Measurements from ENCODE around the gene NEB.
"Not testable (repeated sequence)": the region's sequence is repeated elsewhere in the genome, so short reads cannot be mapped to it uniquely, and the experiment has no call there.

Gene NEB

GRCh38 chr2:151760139-151760650, 25.9 kb upstream of the NEB start:
- DNase-seq = no peak

- no peak for DNase-seq
These were observed 24.5 kb upstream of the NEB start for GRCh38 chr2:151758744-151759143.

- DNase-seq = no peak
These were observed 23.6 kb upstream of the NEB start for GRCh38 chr2:151757861-151758260.

GRCh38 chr2:151756820-151757219, 22.5 kb upstream of the NEB start:
- DNase-seq = no peak

DNA sequence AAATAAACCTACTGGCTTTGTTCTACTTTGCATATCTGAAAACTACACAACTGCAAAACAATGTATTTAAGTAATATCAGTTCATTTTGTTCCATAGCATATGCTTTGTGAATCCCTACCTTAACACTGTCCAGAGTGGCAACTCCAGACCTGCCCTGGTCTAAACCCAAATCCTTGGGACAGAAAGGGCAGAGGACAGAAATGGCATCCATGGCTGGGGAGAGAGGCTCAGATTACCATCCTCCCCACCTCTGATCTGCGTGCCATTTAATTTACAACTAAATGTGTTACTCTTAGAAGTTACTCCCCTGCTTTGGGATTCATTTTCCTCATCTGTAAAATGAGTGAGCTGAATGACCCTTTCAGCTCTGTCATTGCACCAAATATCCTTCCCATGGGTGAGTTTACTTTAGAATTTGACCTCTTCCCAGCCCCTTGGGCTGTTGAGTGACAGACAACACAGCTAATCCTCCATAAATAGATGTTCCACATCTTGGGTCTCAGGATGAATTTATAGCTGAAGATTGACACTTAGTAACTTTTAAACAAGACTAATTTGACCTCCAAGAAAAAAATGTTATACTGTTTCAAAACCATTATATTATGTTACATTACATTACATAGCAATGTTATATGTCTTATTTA, 20.1 kb upstream of the NEB start:
- no peak for DNase-seq

DNA sequence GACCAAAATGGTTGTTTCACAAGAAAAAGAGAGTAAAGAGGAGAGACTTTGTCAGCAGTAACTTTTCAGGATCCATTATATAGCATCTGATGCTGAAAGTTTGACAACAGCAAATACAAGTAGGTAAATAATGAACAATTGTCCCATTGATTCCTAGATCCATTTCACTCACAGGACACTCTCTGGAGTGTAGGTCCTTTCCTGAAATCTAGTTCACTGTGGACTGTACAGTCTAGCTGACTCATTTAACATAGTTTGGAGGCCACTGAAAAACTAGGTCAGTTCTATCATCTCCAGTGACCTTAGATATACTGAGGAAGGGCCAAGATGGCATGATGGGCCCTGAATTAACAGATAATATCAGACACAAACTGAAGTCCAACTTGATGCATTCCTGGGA, 19.3 kb upstream of the NEB start:
- DNase-seq = no peak

- DNase-seq = not testable (repeated sequence)
These were observed 11.0 kb upstream of the NEB start for GRCh38 chr2:151745261-151745660.

DNA sequence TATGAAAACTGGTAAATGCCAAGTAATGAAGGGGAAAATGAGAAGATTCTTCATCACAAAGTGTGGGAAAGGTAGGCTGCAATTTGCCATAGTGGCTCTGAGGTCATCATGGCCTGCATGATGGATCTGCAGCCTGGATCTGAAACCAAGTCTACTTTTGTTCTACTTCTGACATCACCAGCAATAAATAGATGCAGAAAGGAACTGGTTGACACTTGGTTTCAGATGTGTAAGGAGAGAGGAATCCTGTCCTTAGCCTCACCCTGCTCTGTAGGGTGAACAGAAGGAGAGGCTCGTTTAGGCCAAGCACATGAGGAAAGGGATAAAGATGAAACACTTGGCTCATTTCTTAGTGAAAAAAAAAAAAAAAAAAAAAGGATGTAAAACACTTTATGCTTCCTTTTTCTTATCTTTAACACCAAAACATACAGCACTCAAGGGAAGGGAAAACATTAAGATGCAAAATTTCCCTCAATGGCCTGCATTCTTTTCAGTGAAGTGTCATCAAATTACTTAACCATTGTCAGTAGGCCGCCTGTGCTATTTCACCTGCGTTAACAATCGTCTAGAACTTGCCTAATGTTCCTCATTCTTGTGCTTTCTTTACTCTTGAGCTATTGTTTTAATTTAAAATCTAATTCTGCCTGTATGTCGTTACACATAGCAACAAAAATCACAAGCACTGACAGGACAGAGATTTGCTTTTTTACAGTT, 3.9 kb downstream of the NEB start:
- DNase-seq = no peak

GRCh38 chr2:151729837-151730236, 4.4 kb downstream of the NEB start:
- DNase-seq = no peak

DNA sequence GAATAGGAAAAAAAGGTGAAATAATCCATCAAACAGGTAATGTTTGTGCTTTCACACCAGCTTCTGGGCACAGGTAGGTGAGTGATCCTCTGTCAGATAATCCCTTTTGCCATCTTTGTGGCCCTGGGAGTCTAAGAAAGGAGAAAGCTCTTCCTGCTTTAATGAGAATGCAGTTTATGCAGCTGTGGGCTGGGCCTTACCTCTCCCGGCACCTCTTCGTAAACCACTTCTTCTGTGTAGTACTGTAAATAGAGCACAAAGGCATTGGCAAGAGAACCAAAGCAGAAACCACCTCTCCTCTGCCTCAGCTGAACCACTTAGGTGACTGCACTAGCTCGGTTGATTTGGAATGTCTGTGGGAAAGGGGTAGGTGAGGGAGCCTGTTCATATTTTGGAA, 4.9 kb downstream of the NEB start:
- DNase-seq = no peak

DNA sequence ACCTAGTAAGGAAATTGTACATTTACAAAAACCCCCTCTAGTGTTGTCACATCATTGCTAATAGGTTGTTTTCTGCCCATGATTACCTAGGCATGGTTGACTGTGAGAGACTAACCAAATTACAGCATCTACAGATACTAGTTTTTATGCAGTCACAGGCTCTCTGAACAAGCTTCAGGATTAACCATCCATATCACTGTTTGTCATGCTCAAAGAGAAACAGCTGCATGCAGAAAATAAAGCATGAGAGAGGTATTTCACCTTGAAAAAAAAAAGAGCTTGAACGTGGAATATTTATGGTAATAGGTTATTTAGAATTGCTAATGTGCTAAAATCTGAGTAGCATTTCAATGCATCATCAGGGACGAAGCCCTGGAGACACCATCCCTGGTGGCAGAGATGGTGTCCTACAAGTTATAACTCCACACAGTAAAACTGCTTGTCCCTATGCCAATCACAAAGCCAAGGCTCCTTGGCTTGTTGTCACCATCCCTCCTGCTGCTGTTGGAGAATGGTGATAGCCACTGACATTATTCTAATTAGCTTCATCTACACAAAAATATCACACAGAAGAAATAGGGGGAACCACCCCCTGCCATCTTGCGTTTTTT, 5.4 kb downstream of the NEB start:
- DNase-seq = no peak

DNA sequence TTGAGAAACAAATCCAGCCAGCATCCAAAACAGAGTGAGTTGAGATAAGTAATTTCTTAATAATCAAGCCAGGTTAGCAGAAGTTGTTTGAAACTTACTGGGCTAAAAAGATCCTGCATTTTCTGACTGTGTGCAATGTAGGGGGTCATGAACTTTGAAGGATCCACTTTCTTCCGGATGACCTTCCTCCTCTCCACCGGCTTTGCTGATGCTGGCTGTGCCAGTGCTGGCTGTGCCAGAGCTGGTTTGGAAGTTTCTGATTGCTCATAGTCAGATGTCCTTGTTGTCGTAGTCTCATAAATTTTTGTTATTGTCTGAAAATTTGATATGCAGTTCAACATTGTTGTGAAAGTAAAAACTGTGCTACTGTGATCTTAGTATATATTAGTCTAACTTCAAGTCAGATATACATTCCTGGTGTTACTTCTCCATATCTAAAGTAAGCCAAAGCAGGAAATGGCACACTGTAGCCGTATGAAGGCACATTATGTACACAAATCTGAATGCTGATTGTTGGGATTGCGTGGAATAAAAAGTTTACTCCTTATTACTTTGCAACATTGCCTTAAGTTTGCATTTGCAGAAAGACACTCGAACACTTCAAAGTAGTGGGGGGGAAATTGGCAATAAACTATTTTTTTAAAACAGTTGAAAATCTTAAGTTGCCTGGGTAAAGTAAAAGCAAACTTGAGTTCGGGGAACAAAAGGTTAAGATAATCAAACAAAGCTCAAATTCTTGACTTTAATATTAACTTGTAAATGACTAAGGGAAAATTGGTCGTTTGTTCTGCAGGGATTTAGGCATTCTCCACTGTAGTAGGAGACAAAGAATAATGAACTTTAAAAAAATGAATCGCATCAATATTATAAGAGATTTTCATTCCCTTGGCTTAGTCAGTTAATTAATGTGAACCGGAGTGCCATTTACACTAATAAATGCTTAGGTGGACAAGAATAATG, 6.4 kb downstream of the NEB start:
- no peak for DNase-seq

DNA sequence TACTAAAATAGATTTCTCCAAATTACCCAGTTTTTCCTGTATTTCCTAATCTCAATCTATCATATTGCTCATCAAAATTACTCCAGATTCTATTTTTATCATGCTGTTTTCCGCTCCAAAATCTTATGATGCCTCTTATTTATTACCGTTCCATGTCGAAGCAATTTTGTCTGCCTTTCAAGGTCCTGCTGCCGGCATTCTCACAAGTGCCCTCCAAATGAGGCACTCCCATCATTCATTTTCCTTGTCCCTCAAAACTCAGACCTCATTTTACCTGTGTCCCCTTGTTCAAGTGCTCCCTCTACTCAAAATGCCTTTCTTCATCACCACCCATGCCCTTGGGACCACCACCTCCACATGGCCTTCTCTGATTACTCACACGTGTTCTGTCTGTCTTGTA, 13.1 kb downstream of the NEB start:
- no peak for DNase-seq

DNA sequence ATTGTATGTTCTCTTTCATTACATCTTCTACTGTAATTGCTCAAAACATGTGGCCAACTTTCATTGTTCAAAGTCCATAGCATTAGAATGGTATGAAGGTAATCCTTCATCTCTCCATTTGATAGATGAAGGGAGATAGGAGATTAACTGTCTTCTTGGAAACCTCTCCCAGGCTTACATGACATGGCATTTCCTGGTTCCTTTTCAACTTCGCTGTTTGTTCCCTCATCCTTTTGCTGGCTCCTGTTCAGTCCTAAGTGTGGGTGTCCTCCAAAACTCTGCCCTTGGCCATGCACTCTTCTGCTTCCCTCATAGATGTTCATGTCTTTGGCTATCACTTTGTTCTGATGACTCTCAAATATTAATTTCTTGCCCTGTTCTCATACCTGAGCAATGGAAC, 13.8 kb downstream of the NEB start:
- DNase-seq = no peak

DNA sequence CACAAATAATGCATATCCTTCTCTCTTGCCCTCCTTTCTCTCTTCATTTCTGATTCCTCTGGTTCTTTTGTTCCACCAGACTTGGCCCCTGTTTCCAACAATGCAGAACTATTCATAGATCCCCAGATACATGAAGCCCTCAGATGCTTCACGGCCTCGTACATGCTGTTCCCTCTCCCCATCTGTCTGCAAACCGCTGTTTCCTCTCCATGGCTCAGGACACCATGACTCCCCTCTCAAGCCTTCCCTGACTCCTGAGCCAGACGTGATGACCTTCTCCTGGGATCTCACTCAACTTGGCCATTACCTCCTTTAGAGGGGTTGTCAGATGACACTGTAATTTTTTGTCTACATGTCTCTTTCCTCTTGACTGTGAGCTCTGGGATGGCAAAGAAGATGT, 15.5 kb downstream of the NEB start:
- DNase-seq = no peak

- no peak for DNase-seq
These were observed 16.0 kb downstream of the NEB start for GRCh38 chr2:151718247-151718646.

DNA sequence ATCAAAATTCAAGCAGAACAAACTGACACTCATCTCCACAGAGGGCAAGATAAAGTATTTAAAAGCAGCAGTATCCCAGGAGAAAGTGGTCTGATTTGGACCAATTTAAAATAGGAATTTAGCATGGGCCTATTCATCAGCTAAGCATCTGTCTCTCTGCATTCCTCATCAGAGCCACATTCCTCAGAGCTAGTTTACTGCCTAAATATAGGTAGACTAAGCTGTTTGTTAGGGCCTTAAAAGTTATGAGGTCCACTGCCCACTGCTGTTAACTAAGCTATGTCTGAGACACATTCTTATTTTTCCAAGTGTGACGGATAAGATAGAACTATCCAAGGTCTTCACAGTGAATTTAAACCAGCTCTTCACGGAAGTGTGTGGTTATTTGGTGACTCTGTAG, 17.6 kb downstream of the NEB start:
- no peak for DNase-seq

- no peak for DNase-seq
These were observed 20.9 kb downstream of the NEB start for GRCh38 chr2:151713291-151713903.

- no peak for DNase-seq
These were observed 23.3 kb downstream of the NEB start for GRCh38 chr2:151711025-151711424.

- DNase-seq = no peak
These were observed 25.5 kb downstream of the NEB start for GRCh38 chr2:151708788-151709187.

- DNase-seq = no peak
These were observed 26.4 kb downstream of the NEB start for GRCh38 chr2:151707857-151708256.

- DNase-seq = not testable (repeated sequence)
These were observed 29.8 kb downstream of the NEB start for GRCh38 chr2:151704480-151704961.

All from NCI-H187 treated with DMSO at 0.1 percent for 48 hours (cell line).